Islet of Langerhans (tissue), 1 donor: ENCODE measurements around the gene MT1X.
"Not testable (repeated sequence)": the region's sequence is repeated elsewhere in the genome, so short reads cannot be mapped to it uniquely, and the experiment has no call there.

Experiments
- FAIRE-seq: peaks from one replicate; lab custom pipeline; 2011; peaks lifted over from hg19 to GRCh38; lab: Jason Lieb, UNC

MT1X gene

DNA sequence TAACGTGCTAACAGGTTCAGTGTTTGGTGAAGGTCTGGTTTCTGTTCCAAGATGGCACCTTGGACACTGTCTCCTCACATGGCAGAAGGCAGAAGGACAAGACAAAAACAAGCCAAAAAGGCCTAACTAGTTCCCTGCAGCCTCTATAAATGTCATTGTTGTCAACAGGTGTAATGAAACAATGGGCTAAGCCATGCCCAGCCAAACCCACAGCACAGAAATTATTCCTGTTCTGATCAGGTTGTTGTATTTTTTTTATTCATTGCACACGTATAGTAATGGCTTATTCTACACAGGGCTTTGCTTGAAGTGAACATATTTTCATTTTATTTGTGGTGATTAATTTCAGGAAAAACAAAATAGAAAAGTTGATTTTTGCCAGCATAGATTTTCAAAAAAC, 31.5 kb downstream of the MT1X start:
- FAIRE-seq, result no peak

DNA sequence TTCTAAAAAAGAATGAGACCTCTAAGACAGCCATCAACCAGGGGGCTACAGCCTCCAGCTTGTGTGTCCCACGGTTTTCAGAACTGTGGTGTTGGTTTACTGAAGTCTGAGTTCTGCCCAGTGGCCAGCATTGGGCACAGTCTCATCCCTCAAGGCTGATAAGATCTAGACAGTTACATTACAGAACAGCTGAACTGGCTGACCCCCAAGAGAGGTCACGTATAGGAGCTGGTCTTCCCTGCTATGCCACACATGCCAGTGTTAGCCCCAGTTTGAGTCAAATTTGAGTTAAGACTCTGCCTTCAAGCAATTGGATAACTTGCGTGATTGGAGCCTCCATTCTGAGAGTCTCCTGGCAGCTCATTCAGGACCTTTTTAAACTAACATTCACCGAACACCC, 32.9 kb downstream of the MT1X start:
- FAIRE-seq, result no peak

DNA sequence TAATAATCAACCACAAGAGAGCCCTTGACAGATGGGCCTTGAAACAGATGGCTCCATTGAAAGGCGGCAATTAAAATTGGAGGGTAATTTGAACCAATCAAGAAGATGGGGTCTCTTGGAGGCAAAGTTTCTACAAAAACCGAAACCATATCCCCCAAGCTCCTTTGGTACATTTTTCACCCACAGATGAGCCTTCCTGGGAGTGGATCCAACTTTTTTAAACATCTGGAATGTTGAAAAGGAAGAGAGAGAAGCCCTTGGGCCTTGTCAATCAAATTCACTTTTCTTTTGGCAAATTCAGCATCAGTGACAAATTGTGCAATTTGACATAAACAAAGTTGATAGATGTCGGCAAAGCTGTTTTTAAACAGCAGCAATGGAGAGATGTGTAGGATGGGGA, 34.5 kb downstream of the MT1X start:
- no peak for FAIRE-seq

DNA sequence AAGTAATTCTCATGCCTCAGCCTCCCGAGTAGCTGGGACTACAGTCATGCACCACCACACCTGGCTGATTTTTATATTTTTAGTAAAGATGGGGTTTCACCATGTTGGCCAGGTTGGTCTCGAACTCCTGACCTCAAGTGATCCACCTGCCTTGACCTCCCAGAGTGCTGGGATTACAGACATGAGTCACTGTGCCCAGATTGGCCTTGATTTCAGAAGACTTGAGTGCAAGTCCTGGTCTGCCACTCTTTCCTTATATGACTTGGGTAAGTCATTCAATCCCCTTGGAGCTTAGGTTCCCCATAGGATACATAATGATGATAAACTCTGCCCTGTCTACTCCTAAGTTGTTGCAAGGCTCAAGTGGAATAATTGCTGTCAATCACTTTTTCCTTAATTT, 35.3 kb downstream of the MT1X start:
- not testable (repeated sequence) for FAIRE-seq

DNA sequence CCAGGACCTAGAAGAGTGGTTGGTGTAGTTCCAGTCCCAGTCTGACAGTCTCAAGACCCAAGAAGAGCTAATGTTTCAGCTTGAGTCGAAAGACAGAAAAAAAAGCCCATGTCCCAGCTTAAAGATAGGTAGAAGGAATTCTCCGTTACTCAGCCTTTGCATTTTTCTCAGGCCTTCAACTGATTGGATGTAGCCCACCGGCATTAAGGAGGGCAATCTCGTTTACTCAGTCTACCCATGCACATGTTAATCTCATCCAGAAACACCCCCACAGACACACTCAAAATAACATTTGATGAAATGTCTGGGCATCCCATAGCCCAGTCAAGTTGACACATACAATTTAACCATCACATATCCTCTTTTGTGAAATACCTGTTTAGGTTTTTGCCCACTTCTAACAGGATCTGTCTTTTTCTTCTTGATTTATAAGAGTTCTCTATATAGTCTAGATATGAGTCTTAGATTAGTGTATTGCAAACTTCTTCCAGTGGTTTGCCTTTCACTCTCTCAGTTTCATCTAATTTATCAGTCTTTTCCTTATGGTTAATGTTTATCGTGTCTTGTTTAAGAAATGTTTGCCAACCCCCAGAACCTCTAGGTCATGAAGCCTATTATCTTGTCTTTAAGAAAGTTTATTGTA, 40.1 kb downstream of the MT1X start:
- FAIRE-seq, result no peak

DNA sequence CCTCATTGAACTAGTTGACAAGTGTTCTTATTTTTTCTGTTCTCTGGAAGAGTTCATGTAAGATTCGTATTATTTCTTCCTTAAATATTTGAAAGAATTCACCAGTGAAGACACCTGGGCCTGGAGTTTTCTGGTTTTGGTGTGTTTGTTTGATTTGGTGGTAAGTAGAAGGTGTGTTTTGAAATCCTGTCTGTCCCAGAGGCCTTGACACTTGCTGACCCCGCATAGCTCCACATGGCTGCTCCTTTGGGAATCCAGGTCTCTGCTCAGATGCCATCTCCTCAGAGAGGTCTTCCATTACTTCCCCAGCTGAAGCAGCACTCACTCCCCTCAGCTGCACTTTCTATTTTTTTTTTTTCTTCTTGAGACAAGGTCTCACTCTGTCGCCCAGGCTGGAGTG, 41.9 kb downstream of the MT1X start:
- FAIRE-seq, result no peak

DNA sequence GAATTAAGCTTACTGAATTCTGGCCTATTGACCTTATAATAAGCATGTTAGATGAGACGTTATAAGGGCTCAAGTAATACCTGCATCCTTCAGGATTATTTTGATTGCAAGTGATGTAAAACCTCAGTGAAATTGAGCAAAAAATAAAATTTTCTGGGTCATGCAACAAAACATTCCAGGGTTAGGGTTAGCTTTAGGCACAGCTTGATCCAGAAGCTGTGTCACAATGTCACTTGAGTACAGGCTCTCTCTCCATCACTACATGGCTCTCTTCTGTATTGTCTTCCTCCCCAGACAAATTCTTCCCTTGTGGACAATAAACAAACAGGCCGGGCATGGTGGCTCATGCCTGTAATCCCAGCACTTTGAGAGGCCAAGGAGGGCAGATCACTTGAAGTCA, 44.0 kb downstream of the MT1X start:
- no peak for FAIRE-seq

DNA sequence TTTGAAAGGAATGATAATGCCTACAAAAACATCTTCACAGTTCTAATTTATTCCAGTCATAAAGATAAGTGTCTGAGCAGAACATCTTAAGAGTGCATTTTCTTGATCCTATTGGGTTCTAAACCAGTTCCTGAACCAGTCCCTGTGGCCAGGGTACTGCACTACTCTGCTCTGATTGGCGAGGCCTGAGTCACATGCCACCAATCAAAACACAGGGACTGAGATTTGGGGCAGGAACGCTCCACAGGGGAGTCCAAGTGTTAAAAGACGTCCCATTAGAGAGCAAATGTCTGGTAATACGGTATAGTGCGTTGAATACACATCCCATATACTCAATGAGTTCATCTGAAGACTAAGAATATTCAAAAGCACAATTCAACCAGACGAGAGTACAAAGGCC, 44.7 kb downstream of the MT1X start:
- FAIRE-seq, result no peak

DNA sequence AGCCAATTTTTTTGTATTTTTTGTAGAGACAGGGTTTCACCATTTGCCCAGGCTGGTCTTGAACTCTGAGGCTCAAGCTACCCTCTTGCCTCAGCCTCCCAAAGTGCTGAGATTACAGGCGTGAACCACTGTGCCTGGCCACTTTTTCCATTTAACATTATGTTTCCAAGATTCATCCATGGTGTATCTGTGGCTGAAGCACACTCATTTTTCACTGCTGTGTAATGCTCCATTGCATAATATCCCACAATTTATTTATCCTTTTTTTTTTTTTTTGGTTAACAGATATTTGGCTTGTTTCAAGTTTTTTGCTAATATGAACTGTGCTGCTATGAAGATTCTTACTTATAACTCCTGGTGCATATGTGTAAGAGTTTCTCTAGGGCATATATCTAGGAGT, 45.8 kb downstream of the MT1X start:
- FAIRE-seq, result no peak

DNA sequence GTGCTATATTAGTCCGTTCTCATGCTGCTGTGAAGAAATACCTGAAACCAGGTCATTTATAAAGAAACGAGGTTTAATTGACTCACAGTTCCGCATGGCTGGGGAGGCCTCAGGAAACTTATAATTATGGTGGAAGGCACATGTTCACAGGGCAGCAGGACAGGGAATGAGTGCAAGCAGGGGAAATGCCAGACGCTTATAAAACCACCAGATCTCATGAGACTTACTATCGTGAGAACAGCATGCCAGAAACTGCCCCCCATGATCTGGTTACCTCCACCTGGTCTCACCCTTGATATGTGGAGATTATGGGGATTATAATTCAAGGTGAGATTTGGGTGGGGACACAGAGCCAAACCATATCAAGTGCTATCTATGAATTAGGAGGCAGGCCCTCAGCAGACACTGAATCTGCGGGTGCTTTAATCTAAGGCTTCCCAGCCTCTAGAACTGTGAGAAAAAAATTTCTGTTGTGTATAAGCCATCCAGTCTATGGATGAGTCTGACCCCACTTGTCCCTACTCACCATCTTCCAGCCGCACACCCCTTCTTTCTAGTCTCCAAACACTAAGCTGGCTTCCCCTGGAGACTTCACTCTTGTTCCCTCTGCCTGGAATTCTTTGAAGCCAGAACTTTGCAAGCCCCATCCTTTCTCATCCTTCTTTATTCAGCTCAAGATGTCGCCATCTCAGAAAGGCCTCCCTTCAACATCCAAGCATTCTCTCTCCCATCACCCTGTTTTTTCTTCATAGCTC, 46.9 kb downstream of the MT1X start:
- no peak for FAIRE-seq

DNA sequence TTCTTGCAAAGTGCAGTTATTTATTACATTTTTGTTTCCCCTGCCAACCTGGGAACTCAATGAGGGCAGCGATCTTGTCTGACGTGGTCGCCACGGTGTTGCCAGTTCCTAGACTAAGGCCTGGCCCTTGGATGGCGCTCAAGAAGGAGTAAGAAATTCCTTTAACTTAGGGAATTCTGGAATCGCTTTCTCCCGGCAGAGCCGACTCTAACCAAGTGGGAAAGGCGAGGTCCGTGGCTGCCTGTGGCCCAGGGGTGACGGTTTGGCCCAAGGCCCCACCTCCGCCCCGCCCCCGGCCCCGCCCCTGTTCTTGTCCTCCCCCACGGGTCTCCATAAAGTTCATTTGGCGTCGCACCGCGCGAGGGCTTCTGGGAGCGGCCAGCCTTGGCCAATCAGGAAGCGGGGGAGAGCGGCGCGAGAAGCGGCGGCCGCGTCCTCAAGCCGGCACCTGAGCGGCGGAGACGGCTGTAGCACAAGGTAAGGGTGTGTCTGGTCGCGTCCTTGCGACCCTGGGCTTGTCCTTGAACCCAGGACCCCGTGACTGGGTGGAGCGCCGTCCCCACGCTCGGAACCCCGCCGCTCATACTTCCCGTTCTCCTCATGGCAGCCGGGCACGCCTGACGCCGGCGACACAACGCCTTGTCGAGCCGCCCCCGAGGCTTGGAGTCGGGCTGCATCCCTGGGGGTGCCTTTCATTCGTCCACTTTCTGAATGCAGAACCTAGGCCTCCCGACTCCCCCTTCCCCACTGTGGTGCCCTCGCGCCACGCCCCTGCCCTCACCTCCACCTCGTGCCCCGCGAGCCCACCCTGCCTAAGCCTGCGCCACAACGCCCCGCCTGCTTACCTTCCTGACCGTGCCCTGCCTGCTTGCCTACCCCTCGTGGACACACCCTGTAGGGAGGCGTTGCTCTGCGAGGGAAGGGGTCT, 47.7 kb downstream of the MT1X start, which contains the start of gene NUP93:
Gene NUP93 (plus strand): TSS at position 395 of the 928 bp plus-strand sequence. CDS start 18,119 bp downstream, outside the sequence.
- no peak for FAIRE-seq

DNA sequence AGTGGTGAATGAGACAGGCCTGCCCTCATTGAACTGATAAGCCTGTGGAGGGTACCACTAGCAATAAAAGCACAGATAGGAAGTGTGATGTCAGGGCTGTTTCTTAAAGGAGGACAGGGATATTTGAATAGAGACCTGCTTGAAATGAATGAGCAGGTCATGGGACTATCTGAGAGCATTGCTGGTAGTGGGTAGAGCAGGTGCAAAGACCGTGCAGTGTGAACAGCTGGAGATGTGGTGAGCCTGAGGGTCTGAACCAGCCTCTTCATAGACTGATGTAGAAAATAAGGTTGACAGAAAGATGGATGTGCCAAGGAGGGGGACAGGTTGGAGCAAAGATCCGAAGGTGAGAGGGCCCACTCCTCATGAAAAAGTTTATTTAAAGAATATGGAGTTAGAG, 50.1 kb downstream of the MT1X start:
- FAIRE-seq, result no peak

DNA sequence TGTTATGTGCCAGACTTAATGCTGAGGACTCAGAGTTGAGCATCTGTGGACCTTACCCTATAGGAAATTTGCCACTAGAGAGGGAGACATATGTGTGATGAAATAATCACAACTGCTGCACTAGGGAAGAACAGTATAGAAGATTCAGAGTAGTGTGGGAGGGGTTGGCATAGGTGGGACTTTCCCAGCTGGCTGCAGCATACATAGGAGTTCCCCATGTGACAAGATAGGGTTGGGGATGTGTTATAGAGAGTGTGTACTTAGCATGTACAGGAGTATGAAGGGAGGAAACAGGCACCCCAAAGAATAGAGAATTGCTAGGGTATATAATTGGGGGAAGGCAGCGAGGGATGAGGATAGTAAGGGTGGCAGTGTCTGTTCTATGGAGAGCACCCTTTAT, 50.6 kb downstream of the MT1X start:
- FAIRE-seq, result no peak
